GM12878 (cell line): ENCODE data around the gene LGI2. TPM values are rescaled to one million over a fixed set of nuclear protein-coding genes. Genes with fewer than 3 reads are reported as not detected.

Source experiments
- ATAC-seq: fragments of 200-7000 bp; cut with Tn5 transposase; 3 replicates; pipeline ENCODE4 v1.9.1; 2020; ENCODE audit warnings: mild to moderate bottlenecking, moderate library complexity
- BruUV-seq: library from RNA; stranded (reverse); fragments of 400-500 nt; replicated peaks from 2 replicates; lab custom pipeline; 2021; lab: Mats Ljungman, UMichigan
- CTCF ChIA-PET: fragments of 300-600 bp; sonication (Branson Sonifier 250); formaldehyde crosslinking; extraction: SDS; loops from one replicate; lab custom pipeline; 2021; ENCODE audit warnings: inconsistent platforms; lab: Yijun Ruan, JAX
- POLR2A ChIA-PET: fragments of 350-600 bp; formaldehyde crosslinking; extraction: SDS; loops from one replicate; lab custom pipeline; 2021; ENCODE audit warnings: inconsistent platforms; lab: Charles Lee
- RAD21 ChIA-PET: fragments of 300-600 bp; sonication (Branson Sonifier 250); formaldehyde crosslinking; loops from one replicate; lab custom pipeline; 2023; ENCODE audit warnings: antibody characterized with exemption; ENCODE audit not compliant: unreplicated experiment; lab: Charles Lee
- SMC1A ChIA-PET: fragments of 300-600 bp; sonication (Branson Sonifier 250); formaldehyde crosslinking; loops from one replicate; lab custom pipeline; 2023; ENCODE audit not compliant: unreplicated experiment, uncharacterized antibody; lab: Charles Lee
- DNase-seq: peaks from one replicate; pipeline ENCODE4 v3.0.0-alpha.2; 2011; ENCODE audit warnings: low read depth, low spot score
- FAIRE-seq: peaks from 3 replicates; lab custom pipeline; 2011; peaks lifted over from hg19 to GRCh38; lab: Jason Lieb, UNC
- H2AFZ ChIP-seq: 2 replicates; pipeline ENCODE4 v1.6.0; 2011; ENCODE audit warnings: low read depth, low read length, control low read depth; ENCODE audit not compliant: control insufficient read depth
- H3K27ac ChIP-seq: 2 replicates; pipeline ENCODE4 v1.5.1; 2011; ENCODE audit warnings: control low read depth; ENCODE audit not compliant: control insufficient read depth, insufficient read depth
- H3K27me3 ChIP-seq, 2 experiments: replicated peaks in 1 of 2; 2 replicates each; pipeline versions ENCODE4 v1.6.0 to v1.6.1; 2011; ENCODE audit warnings: low read length in 1 of 2; ENCODE audit not compliant: control insufficient read depth in 2 of 2, insufficient read depth in 2 of 2
- H3K36me3 ChIP-seq, 2 experiments: 2 replicates each; pipeline ENCODE4 v1.5.1; 2011; ENCODE audit warnings: low read length in 1 of 2; ENCODE audit not compliant: control insufficient read depth in 2 of 2, insufficient read depth in 2 of 2
- H3K4me1 ChIP-seq: 2 replicates; pipeline ENCODE4 v1.6.1; 2011; ENCODE audit warnings: mild to moderate bottlenecking, low read length, moderate library complexity, mixed read lengths; ENCODE audit not compliant: control insufficient read depth, insufficient read depth
- H3K4me2 ChIP-seq: 2 replicates; pipeline ENCODE4 v1.6.0; 2011; ENCODE audit warnings: control low read depth; ENCODE audit not compliant: control insufficient read depth, insufficient read depth
- H3K4me3 ChIP-seq: fragments of 200-600 bp; sonication (generic); 2 replicates; pipeline ENCODE4 v1.5.1; 2016
- H3K79me2 ChIP-seq: 2 replicates; pipeline ENCODE4 v1.6.0; 2011; ENCODE audit warnings: low read length; ENCODE audit not compliant: control insufficient read depth, insufficient read depth
- H3K9ac ChIP-seq: 2 replicates; pipeline ENCODE4 v1.8.0; 2011; ENCODE audit warnings: low read length, control low read depth, mixed read lengths; ENCODE audit not compliant: control insufficient read depth, insufficient read depth
- H3K9me3 ChIP-seq: replicated peaks from 3 replicates; pipeline ENCODE4 v1.5.1; 2011; ENCODE audit warnings: mild to moderate bottlenecking, low read length; ENCODE audit not compliant: control insufficient read depth, insufficient read depth
- H4K20me1 ChIP-seq: 2 replicates; pipeline ENCODE4 v1.6.0; 2011; ENCODE audit not compliant: control insufficient read depth, insufficient read depth
- ESRRA ChIP-seq: IDR thresholded peaks from 2 replicates; pipeline ENCODE4 v1.6.1; 2012; ENCODE audit warnings: mild to moderate bottlenecking, low read length, improper control_type of control experiment
- KLF5 ChIP-seq: fragments of 450-650 bp; IDR thresholded peaks from 2 replicates; pipeline ENCODE4 v1.6.1; 2014; ENCODE audit warnings: mild to moderate bottlenecking; ENCODE audit not compliant: partially characterized antibody
- NR2C1 ChIP-seq: fragments of 450-650 bp; IDR thresholded peaks from 2 replicates; pipeline ENCODE4 v1.6.1; 2017; ENCODE audit warnings: antibody characterized with exemption, mild to moderate bottlenecking, moderate library complexity
- NR2C2 ChIP-seq: IDR thresholded peaks from 2 replicates; pipeline ENCODE4 v1.6.1; 2011; ENCODE audit warnings: borderline replicate concordance, low read depth; ENCODE audit not compliant: control insufficient read depth, insufficient read length
- PAX8 ChIP-seq: fragments of 450-650 bp; IDR thresholded peaks from 2 replicates; pipeline ENCODE4 v1.6.1; 2017; ENCODE audit warnings: mild to moderate bottlenecking, moderate library complexity
- PKNOX1 ChIP-seq: fragments of 450-650 bp; IDR thresholded peaks from 2 replicates; pipeline ENCODE4 v1.6.1; 2016; ENCODE audit warnings: mild to moderate bottlenecking
- RELA ChIP-seq: fragments of 450-650 bp; IDR thresholded peaks from 2 replicates; pipeline ENCODE4 v1.8.0; 2014; ENCODE audit warnings: borderline replicate concordance; ENCODE audit not compliant: partially characterized antibody
- SMAD1 ChIP-seq: fragments of 450-650 bp; IDR thresholded peaks from 2 replicates; pipeline ENCODE4 v1.6.1; 2018; ENCODE audit warnings: mild to moderate bottlenecking, low read depth; ENCODE audit not compliant: partially characterized antibody
- SMAD5 ChIP-seq: IDR thresholded peaks from 2 replicates; pipeline ENCODE4 v1.6.1; 2016; ENCODE audit warnings: antibody characterized with exemption, low read depth
- SMARCA5 ChIP-seq: fragments of 450-650 bp; IDR thresholded peaks from 2 replicates; pipeline ENCODE4 v1.6.1; 2017; ENCODE audit warnings: mild to moderate bottlenecking
- SP1 ChIP-seq: IDR thresholded peaks from one replicate; pipeline ENCODE4 v1.6.1; 2011; ENCODE audit warnings: low read depth, low read length
- TARDBP ChIP-seq: IDR thresholded peaks from 2 replicates; pipeline ENCODE4 v1.6.1; 2016; ENCODE audit warnings: borderline replicate concordance
- TCF12 ChIP-seq: IDR thresholded peaks from 2 replicates; pipeline ENCODE4 v1.6.1; 2011; ENCODE audit warnings: low read depth, mild to moderate bottlenecking, low read length
- TCF7 ChIP-seq: IDR thresholded peaks from 2 replicates; pipeline ENCODE4 v1.6.1; 2014; ENCODE audit warnings: antibody characterized with exemption, borderline replicate concordance
- ZBED1 ChIP-seq: IDR thresholded peaks from 2 replicates; pipeline ENCODE4 v1.6.1; 2016; ENCODE audit warnings: borderline replicate concordance
- ZNF24 ChIP-seq: fragments of 450-650 bp; IDR thresholded peaks from 2 replicates; pipeline ENCODE4 v1.6.1; 2017; ENCODE audit warnings: antibody characterized with exemption, mild to moderate bottlenecking
- ZNF384 ChIP-seq: IDR thresholded peaks from 2 replicates; pipeline ENCODE4 v1.6.1; 2012; ENCODE audit warnings: low read depth, mild to moderate bottlenecking, low read length, improper control_type of control experiment, borderline replicate concordance
- WGBS: methylation state at CpG from one replicate; pipeline ENCODE4 v1.1.6; 2016; ENCODE audit warnings: low lambda C conversion rate; ENCODE audit not compliant: insufficient replicate concordance, insufficient coverage; ENCODE audit errors: missing lambda C conversion rate; 5-methylcytosine and 5-hydroxymethylcytosine counted together
- in situ Hi-C: fragments of 300-500 bp; cut with MboI; formaldehyde crosslinking; loops from 9 replicates; pipeline ENCODE4 v1.14.3; 2018; ENCODE audit warnings: mixed read lengths
- intact Hi-C: fragments of 100-400 bp; cut with micrococcal nuclease; formaldehyde crosslinking; loops from one replicate; pipeline ENCODE4 v1.14.2; 2022; ENCODE audit not compliant: unreplicated experiment
- polyA plus RNA-seq, 11 experiments: library from polyadenylated mRNA; depleted of rRNA in 4 of 11; unstranded in 6 of 11; stranded (reverse) in 5 of 11; fragments of >200 nt; fragmentation: Nextera tagmentation in 4 of 11; fragmentation: Illumina TruSeq in 1 of 11; extraction: Ambion mirVana in 4 of 11; extraction: Trizol in 1 of 11; gene quantifications; 1 replicate in 1 of 11; 2 replicates in 10 of 11; pipeline versions ENCODE4 v1.2.1 to v1.2.3, GENCODE V29; 2011 to 2016; ENCODE audit warnings: inconsistent platforms in 2 of 11, missing spikeins in 2 of 11, low read depth in 1 of 11
- total RNA-seq, 4 experiments: library from RNA; depleted of rRNA in 3 of 4; stranded (reverse); fragments of >200 nt in 3 of 4; fragmentation: Illumina TruSeq in 1 of 4; extraction: Trizol in 1 of 4; gene quantifications; 2 replicates each; pipeline versions ENCODE4 v1.2.1 to v1.2.3, GENCODE V29; 2013 to 2021
- TF ChIP-seq, protein P1 (sequence below): IDR thresholded peaks from 2 replicates; pipeline ENCODE4 v1.6.1; 2011; ENCODE audit warnings: borderline replicate concordance, low read depth, mild to moderate bottlenecking, moderate library complexity, mixed read lengths, low read length; ENCODE audit not compliant: insufficient read depth; ENCODE audit errors: extremely low read length
- TF ChIP-seq, protein P2 (sequence below): fragments of 450-650 bp; IDR thresholded peaks from 2 replicates; pipeline ENCODE4 v1.6.1; 2017; ENCODE audit warnings: mild to moderate bottlenecking
- TF ChIP-seq, protein P3 (sequence below): fragments of 150-350 bp; IDR thresholded peaks from 2 replicates; pipeline ENCODE4 v1.6.1; 2014; ENCODE audit warnings: mild to moderate bottlenecking, low read depth, low read length

The LGI2 gene
- total and polyA plus RNA-seq, 10 of the 15 experiments (the other 5 are each of a cell fraction or from before 2014, with no cell fraction given): not detected

GRCh38 chr4:25033526-25033925, 2.8 kb upstream of the LGI2 start (continued):
- TF ChIP-seq, protein P1, sequence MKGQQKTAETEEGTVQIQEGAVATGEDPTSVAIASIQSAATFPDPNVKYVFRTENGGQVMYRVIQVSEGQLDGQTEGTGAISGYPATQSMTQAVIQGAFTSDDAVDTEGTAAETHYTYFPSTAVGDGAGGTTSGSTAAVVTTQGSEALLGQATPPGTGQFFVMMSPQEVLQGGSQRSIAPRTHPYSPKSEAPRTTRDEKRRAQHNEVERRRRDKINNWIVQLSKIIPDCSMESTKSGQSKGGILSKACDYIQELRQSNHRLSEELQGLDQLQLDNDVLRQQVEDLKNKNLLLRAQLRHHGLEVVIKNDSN: no peak

GRCh38 chr4:25032126-25032525, 1.4 kb upstream of the LGI2 start:
- no peak for FAIRE-seq
- WGBS: 33% methylated on average over 2 of the region's 2 CpGs
- in situ Hi-C loops: no loop called here

More at GRCh38 chr4:25032126-25032525, 1.4 kb upstream of the LGI2 start:
- no peak overlapping the region for H3K9ac ChIP-seq
- H3K9me3 ChIP-seq: no peaks in the 10 kb centered on the region
- no peak overlapping the region for H3K4me2 ChIP-seq
- no peak for TF ChIP-seq NR2C1
- TF ChIP-seq SMARCA5: no peak
- no peak for TF ChIP-seq ESRRA
- TF ChIP-seq RELA: no peak
- no peak for TF ChIP-seq TCF12
- no peak for TF ChIP-seq KLF5
- no peak for TF ChIP-seq ZNF24
- no peak for TF ChIP-seq TARDBP
- TF ChIP-seq PAX8: no peak
- TF ChIP-seq ZNF384: no peak
- no peak for TF ChIP-seq PKNOX1
- TF ChIP-seq, protein P2, sequence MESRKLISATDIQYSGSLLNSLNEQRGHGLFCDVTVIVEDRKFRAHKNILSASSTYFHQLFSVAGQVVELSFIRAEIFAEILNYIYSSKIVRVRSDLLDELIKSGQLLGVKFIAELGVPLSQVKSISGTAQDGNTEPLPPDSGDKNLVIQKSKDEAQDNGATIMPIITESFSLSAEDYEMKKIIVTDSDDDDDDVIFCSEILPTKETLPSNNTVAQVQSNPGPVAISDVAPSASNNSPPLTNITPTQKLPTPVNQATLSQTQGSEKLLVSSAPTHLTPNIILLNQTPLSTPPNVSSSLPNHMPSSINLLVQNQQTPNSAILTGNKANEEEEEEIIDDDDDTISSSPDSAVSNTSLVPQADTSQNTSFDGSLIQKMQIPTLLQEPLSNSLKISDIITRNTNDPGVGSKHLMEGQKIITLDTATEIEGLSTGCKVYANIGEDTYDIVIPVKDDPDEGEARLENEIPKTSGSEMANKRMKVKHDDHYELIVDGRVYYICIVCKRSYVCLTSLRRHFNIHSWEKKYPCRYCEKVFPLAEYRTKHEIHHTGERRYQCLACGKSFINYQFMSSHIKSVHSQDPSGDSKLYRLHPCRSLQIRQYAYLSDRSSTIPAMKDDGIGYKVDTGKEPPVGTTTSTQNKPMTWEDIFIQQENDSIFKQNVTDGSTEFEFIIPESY: no peak
- TF ChIP-seq SMAD1: no peak
- no peak for TF ChIP-seq SMAD5
- no peak for TF ChIP-seq NR2C2
- TF ChIP-seq, protein P3, sequence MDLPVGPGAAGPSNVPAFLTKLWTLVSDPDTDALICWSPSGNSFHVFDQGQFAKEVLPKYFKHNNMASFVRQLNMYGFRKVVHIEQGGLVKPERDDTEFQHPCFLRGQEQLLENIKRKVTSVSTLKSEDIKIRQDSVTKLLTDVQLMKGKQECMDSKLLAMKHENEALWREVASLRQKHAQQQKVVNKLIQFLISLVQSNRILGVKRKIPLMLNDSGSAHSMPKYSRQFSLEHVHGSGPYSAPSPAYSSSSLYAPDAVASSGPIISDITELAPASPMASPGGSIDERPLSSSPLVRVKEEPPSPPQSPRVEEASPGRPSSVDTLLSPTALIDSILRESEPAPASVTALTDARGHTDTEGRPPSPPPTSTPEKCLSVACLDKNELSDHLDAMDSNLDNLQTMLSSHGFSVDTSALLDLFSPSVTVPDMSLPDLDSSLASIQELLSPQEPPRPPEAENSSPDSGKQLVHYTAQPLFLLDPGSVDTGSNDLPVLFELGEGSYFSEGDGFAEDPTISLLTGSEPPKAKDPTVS: no peak
- no peak for TF ChIP-seq SP1
- no peak for TF ChIP-seq ZBED1
- no peak for TF ChIP-seq TCF7
- ChIA-PET POLR2A (no interaction called here), CTCF (interaction anchor here (0.6 kb wide), 1 partner anchor 190 kb away, joined by 3 read pairs; no protein-coding TSS in a partner anchor), SMC1A (no interaction called here), RAD21 (no interaction called here)
- no peak overlapping the region for H2AFZ ChIP-seq
- no peaks in the 10 kb centered on the region for H3K79me2 ChIP-seq
- no peaks in the 10 kb centered on the region for H3K4me1 ChIP-seq
- intact Hi-C loops: no loop called here
- no peaks in the 10 kb centered on the region; a peak in 1 of 4 replicates for H3K36me3 ChIP-seq
- no TSS peak for BruUV-seq
- no peak overlapping the region for H3K27ac ChIP-seq
- H4K20me1 ChIP-seq: no peaks in the 10 kb centered on the region
- DNase-seq (no peak), ATAC-seq (no peak)
- no peak overlapping the region for H3K4me3 ChIP-seq
- H3K27me3 ChIP-seq: peaks cover 12 to 21% of the 10 kb centered on the region in 2 experiments
